HepG2 (cell line): Measurements from ENCODE around the gene TNP2. TPM values are rescaled to one million over a fixed set of nuclear protein-coding genes. Genes with fewer than 3 reads are reported as not detected.

Experiments used
- CEBPZ ChIP-seq: IDR thresholded peaks from 2 replicates; pipeline ENCODE4 v1.6.1; 2012; ENCODE audit warnings: low read length, improper control_type of control experiment
- DMAP1 ChIP-seq: IDR thresholded peaks from 2 replicates; pipeline ENCODE4 v1.6.1; 2016
- ETV6 ChIP-seq: sonication (generic); formaldehyde crosslinking; conservative IDR thresholded peaks from 2 replicates; pipeline ENCODE4 v1.4.0; 2020; ENCODE audit warnings: missing genetic modification reagents
- GTF3A ChIP-seq: sonication (generic); formaldehyde crosslinking; conservative IDR thresholded peaks from 2 replicates; pipeline ENCODE4 v1.4.0; 2020; ENCODE audit warnings: mild to moderate bottlenecking, missing genetic modification reagents
- HNF1B ChIP-seq: sonication (generic); formaldehyde crosslinking; IDR thresholded peaks from 2 replicates; pipeline ENCODE4 v1.5.1; 2020; ENCODE audit warnings: mild to moderate bottlenecking, moderate library complexity, missing genetic modification reagents
- NCOA2 ChIP-seq: sonication (generic); formaldehyde crosslinking; IDR thresholded peaks from 2 replicates; pipeline ENCODE4 v1.8.0; 2022; ENCODE audit warnings: inconsistent platforms
- NFE2L2 ChIP-seq: fragments of 150-350 bp; IDR thresholded peaks from 2 replicates; pipeline ENCODE4 v1.6.1; 2014; ENCODE audit warnings: low read length
- NFKBIZ ChIP-seq: IDR thresholded peaks from 2 replicates; pipeline ENCODE4 v1.6.1; 2018; ENCODE audit warnings: missing genetic modification reagents, missing compliant biosample characterization
- NFYB ChIP-seq: sonication (generic); formaldehyde crosslinking; IDR thresholded peaks from 2 replicates; pipeline ENCODE4 v1.4.0; 2020; ENCODE audit warnings: missing genetic modification reagents
- PAX8 ChIP-seq: sonication (generic); formaldehyde crosslinking; IDR thresholded peaks from 2 replicates; pipeline ENCODE4 v1.8.0; 2022; ENCODE audit warnings: mild to moderate bottlenecking, missing genetic modification reagents, borderline replicate concordance
- RORA ChIP-seq: sonication (generic); formaldehyde crosslinking; IDR thresholded peaks from 2 replicates; pipeline ENCODE4 v1.5.0; 2020; ENCODE audit warnings: mild to moderate bottlenecking, missing genetic modification reagents, moderate library complexity
- SP4 ChIP-seq: sonication (generic); formaldehyde crosslinking; IDR thresholded peaks from 2 replicates; pipeline ENCODE4 v1.8.1; 2023; ENCODE audit warnings: mild to moderate bottlenecking, missing genetic modification reagents
- ZFP36L1 ChIP-seq: sonication (generic); formaldehyde crosslinking; IDR thresholded peaks from 2 replicates; pipeline ENCODE4 v1.8.0; 2022; ENCODE audit warnings: mild to moderate bottlenecking, missing genetic modification reagents, moderate library complexity
- ZFP41 ChIP-seq: sonication (generic); formaldehyde crosslinking; IDR thresholded peaks from 2 replicates; pipeline ENCODE4 v1.4.0; 2020; ENCODE audit warnings: mild to moderate bottlenecking, missing genetic modification reagents, borderline replicate concordance
- ZNF10 ChIP-seq: sonication (generic); formaldehyde crosslinking; IDR thresholded peaks from 2 replicates; pipeline ENCODE4 v1.4.0; 2020; ENCODE audit warnings: mild to moderate bottlenecking, low read depth, missing genetic modification reagents, borderline replicate concordance
- ZNF260 ChIP-seq: sonication (generic); formaldehyde crosslinking; IDR thresholded peaks from 2 replicates; pipeline ENCODE4 v1.4.0; 2020; ENCODE audit warnings: missing genetic modification reagents, low read depth, mild to moderate bottlenecking, borderline replicate concordance
- ZNF674 ChIP-seq: sonication (generic); formaldehyde crosslinking; IDR thresholded peaks from 2 replicates; pipeline ENCODE4 v1.5.0; 2020; ENCODE audit warnings: low read depth, mild to moderate bottlenecking, missing genetic modification reagents
- ZNF687 ChIP-seq: sonication (generic); formaldehyde crosslinking; IDR thresholded peaks from 2 replicates; pipeline ENCODE4 v1.5.1; 2020; ENCODE audit warnings: mild to moderate bottlenecking, missing genetic modification reagents, moderate library complexity
- ZNF749 ChIP-seq: sonication (generic); formaldehyde crosslinking; IDR thresholded peaks from 2 replicates; pipeline ENCODE4 v1.8.0; 2022; ENCODE audit warnings: mild to moderate bottlenecking, missing genetic modification reagents, moderate library complexity, borderline replicate concordance
- ZNF761 ChIP-seq: sonication (generic); formaldehyde crosslinking; conservative IDR thresholded peaks from 2 replicates; pipeline ENCODE4 v1.4.0; 2020; ENCODE audit warnings: mild to moderate bottlenecking, missing genetic modification reagents
- ZSCAN21 ChIP-seq: sonication (generic); formaldehyde crosslinking; IDR thresholded peaks from 2 replicates; pipeline ENCODE4 v1.8.0; 2022; ENCODE audit warnings: mild to moderate bottlenecking, missing genetic modification reagents, moderate library complexity, borderline replicate concordance
- polyA plus RNA-seq, 8 experiments: library from polyadenylated mRNA; depleted of rRNA in 3 of 8; stranded (reverse) in 7 of 8; unstranded in 1 of 8; fragments of >200 nt; fragmentation: Illumina TruSeq in 4 of 8; extraction: Trizol in 4 of 8; gene quantifications; 2 replicates each; pipeline versions ENCODE4 v1.2.1 to v1.2.3, GENCODE V29; 2011 to 2016; ENCODE audit warnings: low read depth in 4 of 8, missing spikeins in 1 of 8, mixed read lengths in 1 of 8; ENCODE audit not compliant: insufficient read depth in 1 of 8
- total RNA-seq, 5 experiments: library from RNA; depleted of rRNA; stranded (reverse); fragments of >200 nt; fragmentation: Illumina TruSeq; extraction: Trizol; gene quantifications; 2 replicates each; pipeline ENCODE4 v1.2.3, GENCODE V29; 2016; ENCODE audit warnings: low read depth in 1 of 5

Gene TNP2
- total and polyA plus RNA-seq, 2 of the 13 experiments (the other 11 are each of a cell fraction or from before 2014, with no cell fraction given), result not detected

- TF ChIP-seq ZNF687 (CRISPR knock-in tag), result peak; percentile 72; the same call in 1 of the 2 replicates
- TF ChIP-seq NFE2L2, result no peak
- TF ChIP-seq NFYB (CRISPR knock-in tag), result no peak
- TF ChIP-seq SP4, result no peak; the same call in 1 of the 2 replicates
- no peak; the same call in 1 of the 2 replicates for TF ChIP-seq ZSCAN21 (CRISPR knock-in tag)
- TF ChIP-seq NFKBIZ, result peak; percentile 89; the same call in 1 of the 2 replicates
- no peak for TF ChIP-seq ZNF761 (CRISPR knock-in tag)
- 0 out of 2 replicates have a peak, but pooled peaks have one; percentile 25 for TF ChIP-seq ZFP41
- TF ChIP-seq ETV6 (CRISPR knock-in tag), result no peak
- no peak for TF ChIP-seq GTF3A (CRISPR knock-in tag)
- TF ChIP-seq ZNF260 (CRISPR knock-in tag), result peak; percentile 100
- TF ChIP-seq NCOA2 (CRISPR knock-in tag), result peak; percentile 66; the same call in 1 of the 2 replicates
- no peak for TF ChIP-seq ZNF749 (CRISPR knock-in tag)
- TF ChIP-seq RORA (CRISPR knock-in tag), result no peak
- TF ChIP-seq ZFP36L1, result peak; percentile 76; the same call in 1 of the 2 replicates
- TF ChIP-seq ZNF10 (CRISPR knock-in tag), result no peak
- no peak for TF ChIP-seq PAX8 (CRISPR knock-in tag)
- TF ChIP-seq ZNF674 (CRISPR knock-in tag), result no peak
- TF ChIP-seq HNF1B (CRISPR knock-in tag), result peak; percentile 98
- no peak for TF ChIP-seq CEBPZ
- no peak; the same call in 1 of the 2 replicates for TF ChIP-seq DMAP1 (CRISPR knock-in tag)
These were observed 40.9 kb upstream of the TNP2 start (continued) for GRCh38 chr16:11309895-11310633.
